ENCODE data around the gene SV2A.
"Not testable (repeated sequence)": the region's sequence is repeated elsewhere in the genome, so short reads cannot be mapped to it uniquely, and the experiment has no call there.

Gene SV2A

DNA sequence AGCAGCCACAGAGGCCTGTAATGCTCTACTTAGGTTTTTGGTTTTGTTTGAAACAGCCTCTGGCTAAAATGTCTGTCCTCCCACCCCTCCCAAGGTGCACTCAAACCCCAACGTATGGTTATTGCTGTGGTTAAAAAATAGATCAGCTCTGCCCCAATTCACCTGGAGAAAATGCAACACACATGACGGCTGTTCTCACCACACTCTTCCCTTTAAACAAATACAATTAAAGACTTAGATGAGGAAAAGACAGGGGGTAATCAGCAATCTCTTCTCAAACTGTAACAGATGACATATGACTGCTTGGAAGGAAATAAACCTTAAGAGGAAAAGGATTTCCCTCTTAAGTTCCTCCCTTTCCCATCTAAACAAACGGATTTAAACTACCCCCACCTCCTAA, 25.2 kb upstream of the SV2A start:
- Histone ChIP-seq H3K9ac (ENCODE audit: low read length) (no peak overlapping the region), H3K4me2 (ENCODE audit: low read depth, low read length) (no peak overlapping the region), H2AFZ (ENCODE audit: low read length) (no peak overlapping the region), H3K9me2 (replicated peaks; ENCODE audit: insufficient read depth, low read length) (no peaks in the 10 kb centered on the region), H3F3A (ENCODE audit: insufficient read depth, low read length) (peaks cover 7% of the 10 kb centered on the region), H3K4me1 (ENCODE audit: low read length) (peaks cover 14% of the 10 kb centered on the region), H3K36me3 (replicated peaks; ENCODE audit: insufficient read depth, low read length) (0 out of 2 replicates have a peak, but pooled peaks cover 3% of the 10 kb centered on the region), H4K20me1 (ENCODE audit: insufficient read depth, low read length) (no peaks in the 10 kb centered on the region), H3K4me3 (ENCODE audit: low read length) (no peak overlapping the region), H3K27me3 (replicated peaks; ENCODE audit: insufficient read depth, low read length) (no peaks in the 10 kb centered on the region), H3K27ac (ENCODE audit: low read length) (no peak overlapping the region), H3K9me3 (replicated peaks; ENCODE audit: insufficient read depth, low read length) (no peaks in the 10 kb centered on the region), H3K79me2 (ENCODE audit: low read length) (no peaks in the 10 kb centered on the region)
- DNase-seq: no peak
- no peak for TF ChIP-seq EZH2 (optimal IDR thresholded peaks at IDR 0.05; ENCODE audit: low read depth, low read length)
- no peak for TF ChIP-seq CTCF (IDR thresholded peaks at IDR 0.05; ENCODE audit: low read length)
- no peak for TF ChIP-seq EZH2phosphoT487 (IDR thresholded peaks at IDR 0.05; ENCODE audit: low read length)

- Histone ChIP-seq H3K4me2 (ENCODE audit: low read depth, low read length) (no peak overlapping the region), H4K20me1 (ENCODE audit: insufficient read depth, low read length) (no peaks in the 10 kb centered on the region), H3K27ac (ENCODE audit: low read length) (no peak overlapping the region), H3K9me3 (replicated peaks; ENCODE audit: insufficient read depth, low read length) (no peaks in the 10 kb centered on the region), H2AFZ (ENCODE audit: low read length) (no peak overlapping the region), H3K4me3 (ENCODE audit: low read length) (no peak overlapping the region), H3K36me3 (replicated peaks; ENCODE audit: insufficient read depth, low read length) (0 out of 2 replicates have a peak, but pooled peaks cover 3% of the 10 kb centered on the region), H3K27me3 (replicated peaks; ENCODE audit: insufficient read depth, low read length) (no peaks in the 10 kb centered on the region), H3K4me1 (ENCODE audit: low read length) (peaks cover 21% of the 10 kb centered on the region), H3F3A (ENCODE audit: insufficient read depth, low read length) (peaks cover 14% of the 10 kb centered on the region), H3K79me2 (ENCODE audit: low read length) (no peaks in the 10 kb centered on the region), H3K9ac (ENCODE audit: low read length) (no peak overlapping the region), H3K9me2 (replicated peaks; ENCODE audit: insufficient read depth, low read length) (no peaks in the 10 kb centered on the region)
- no peak for TF ChIP-seq EZH2phosphoT487 (IDR thresholded peaks at IDR 0.05; ENCODE audit: low read length)
- no peak for TF ChIP-seq CTCF (IDR thresholded peaks at IDR 0.05; ENCODE audit: low read length)
- TF ChIP-seq EZH2 (optimal IDR thresholded peaks at IDR 0.05; ENCODE audit: low read depth, low read length): no peak
- no peak for DNase-seq
Observed at GRCh38 chr1:149942207-149942606, 24.6 kb upstream of the SV2A start.

DNA sequence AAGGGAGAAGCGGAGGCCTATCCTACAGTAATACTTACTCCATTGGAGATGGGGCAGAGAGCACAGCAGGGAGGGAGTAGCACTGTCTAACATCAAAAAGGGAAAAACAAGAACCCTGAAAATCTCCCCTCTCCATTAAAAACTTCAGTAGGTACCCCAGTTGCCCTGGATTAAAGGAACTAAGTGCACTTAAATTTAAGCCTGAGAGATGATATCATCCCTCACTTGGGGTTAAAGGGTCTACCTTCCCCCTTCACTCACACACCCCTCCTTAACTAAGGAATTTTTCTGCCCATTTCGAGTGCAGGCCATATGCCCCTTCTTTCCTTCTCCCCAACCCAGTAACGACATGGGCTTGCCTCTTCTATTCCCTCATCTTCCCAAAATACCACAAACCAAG, 22.8 kb upstream of the SV2A start:
- no peak overlapping the region for H3K9ac ChIP-seq (ENCODE audit: low read length)
- no peaks in the 10 kb centered on the region for H3K9me3 ChIP-seq (replicated peaks; ENCODE audit: insufficient read depth, low read length)
- H3K36me3 ChIP-seq (replicated peaks; ENCODE audit: insufficient read depth, low read length): no peaks in the 10 kb centered on the region
- no peaks in the 10 kb centered on the region for H4K20me1 ChIP-seq (ENCODE audit: insufficient read depth, low read length)
- peaks cover 16% of the 10 kb centered on the region for H3F3A ChIP-seq (ENCODE audit: insufficient read depth, low read length)
- H3K79me2 ChIP-seq (ENCODE audit: low read length): no peaks in the 10 kb centered on the region
- H3K27me3 ChIP-seq (replicated peaks; ENCODE audit: insufficient read depth, low read length): no peaks in the 10 kb centered on the region
- TF ChIP-seq EZH2 (optimal IDR thresholded peaks at IDR 0.05; ENCODE audit: low read depth, low read length) (no peak), EZH2phosphoT487 (IDR thresholded peaks at IDR 0.05; ENCODE audit: low read length) (no peak), CTCF (IDR thresholded peaks at IDR 0.05; ENCODE audit: low read length) (no peak)
- H3K4me3 ChIP-seq (ENCODE audit: low read length): no peak overlapping the region
- no peak overlapping the region for H3K27ac ChIP-seq (ENCODE audit: low read length)
- no peaks in the 10 kb centered on the region for H3K9me2 ChIP-seq (replicated peaks; ENCODE audit: insufficient read depth, low read length)
- H2AFZ ChIP-seq (ENCODE audit: low read length): no peak overlapping the region
- no peak overlapping the region for H3K4me2 ChIP-seq (ENCODE audit: low read depth, low read length)
- DNase-seq: no peak
- H3K4me1 ChIP-seq (ENCODE audit: low read length): peaks cover 27% of the 10 kb centered on the region

DNA sequence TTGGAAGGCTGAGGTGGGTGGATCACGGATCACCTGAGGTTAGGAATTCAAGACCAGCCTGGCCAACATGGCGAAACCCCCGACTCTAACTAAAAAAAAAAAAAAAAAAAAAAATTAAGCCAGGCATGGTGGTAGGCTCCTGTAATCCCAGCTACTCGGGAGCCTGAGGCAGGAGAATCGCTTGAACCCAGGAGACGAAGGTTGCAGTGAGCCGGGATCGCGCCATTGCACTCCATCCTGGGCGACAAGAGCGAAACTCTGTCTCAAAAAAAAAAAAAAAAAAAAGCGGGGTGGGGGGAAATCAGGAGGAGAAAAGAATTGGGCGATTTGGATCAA, 21.0 kb upstream of the SV2A start:
- not testable (repeated sequence) for H3K79me2 ChIP-seq (ENCODE audit: low read length); H3K4me3 ChIP-seq (ENCODE audit: low read length); H2AFZ ChIP-seq (ENCODE audit: low read length); H3K27me3 ChIP-seq (replicated peaks; ENCODE audit: insufficient read depth, low read length); H4K20me1 ChIP-seq (ENCODE audit: insufficient read depth, low read length); H3K9ac ChIP-seq (ENCODE audit: low read length); DNase-seq; H3K36me3 ChIP-seq (replicated peaks; ENCODE audit: insufficient read depth, low read length); H3K9me2 ChIP-seq (replicated peaks; ENCODE audit: insufficient read depth, low read length); H3K27ac ChIP-seq (ENCODE audit: low read length); H3K9me3 ChIP-seq (replicated peaks; ENCODE audit: insufficient read depth, low read length)
- H3K4me1 ChIP-seq (ENCODE audit: low read length): peaks cover 27% of the 10 kb centered on the region
- H3K4me2 ChIP-seq (ENCODE audit: low read depth, low read length): peak overlapping the region; percentile 18; the same call in 1 of the 2 replicates
- peaks cover 16% of the 10 kb centered on the region for H3F3A ChIP-seq (ENCODE audit: insufficient read depth, low read length)

All from MM.1S (cell line).